ENCODE results near the gene MEI4. TPM values are rescaled to one million over a fixed set of nuclear protein-coding genes. Genes with fewer than 3 reads are reported as not detected.

MEI4 gene
- total RNA-seq, 2 donors from 2014 or later, result not detected

- DNase-seq (ENCODE audit: low spot score) (no peak), ATAC-seq (ENCODE audit: insufficient number of reproducible peaks, low FRiP score, low read depth) (no peak)
- peaks cover 10 to 11% of the 10 kb centered on the region in 2 donors for H3K4me1 ChIP-seq (ENCODE audit: control insufficient read depth in 1 of 2, low read depth in 2 of 2)
- no peak overlapping the region for H3K4me3 ChIP-seq
- TF ChIP-seq CTCF (IDR thresholded peaks at IDR 0.05), result no peak
- no peaks in the 10 kb centered on the region for H3K27me3 ChIP-seq (replicated peaks; ENCODE audit: insufficient read depth)
- no peaks in the 10 kb centered on the region for H3K36me3 ChIP-seq
- no peaks in the 10 kb centered on the region for H3K9me3 ChIP-seq
- H3K27ac ChIP-seq, result no peak overlapping the region
Observed at GRCh38 chr6:77972334-77972733, 319.5 kb downstream of the MEI4 start.

Other genes starting within 250 kb of the MEI4 start
- 1 to 10 TPM; 5.9 to 9.9 TPM for gene HTR1B, start 189.5 kb upstream of the MEI4 start, total RNA-seq